Measurements from ENCODE around the gene STPG2.

DNA sequence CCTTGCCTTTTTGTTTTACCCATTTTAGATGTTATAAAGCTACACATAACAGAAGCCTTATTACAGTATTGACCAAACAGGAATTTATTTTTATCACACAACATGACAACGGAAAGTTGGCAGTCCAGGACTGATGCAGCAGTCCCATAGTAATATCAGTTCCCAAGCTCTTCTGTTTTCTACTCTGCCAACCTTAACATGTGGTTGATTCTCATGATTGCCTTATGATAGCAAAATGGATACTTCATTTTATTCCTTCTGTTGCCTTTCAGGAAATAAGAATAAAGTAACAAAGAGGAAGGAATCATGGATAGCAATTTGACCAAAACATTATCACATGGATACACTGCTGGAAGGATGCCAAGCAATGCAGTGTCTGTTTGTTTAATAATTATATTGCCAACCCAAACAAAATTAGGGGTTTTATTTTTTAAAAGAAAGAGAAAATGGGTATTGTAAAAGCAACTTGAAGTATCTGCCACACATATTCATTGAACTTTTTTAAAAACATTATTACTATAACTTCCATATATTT lies 275.7 kb downstream of the STPG2 start:
- TF ChIP-seq, protein P1, sequence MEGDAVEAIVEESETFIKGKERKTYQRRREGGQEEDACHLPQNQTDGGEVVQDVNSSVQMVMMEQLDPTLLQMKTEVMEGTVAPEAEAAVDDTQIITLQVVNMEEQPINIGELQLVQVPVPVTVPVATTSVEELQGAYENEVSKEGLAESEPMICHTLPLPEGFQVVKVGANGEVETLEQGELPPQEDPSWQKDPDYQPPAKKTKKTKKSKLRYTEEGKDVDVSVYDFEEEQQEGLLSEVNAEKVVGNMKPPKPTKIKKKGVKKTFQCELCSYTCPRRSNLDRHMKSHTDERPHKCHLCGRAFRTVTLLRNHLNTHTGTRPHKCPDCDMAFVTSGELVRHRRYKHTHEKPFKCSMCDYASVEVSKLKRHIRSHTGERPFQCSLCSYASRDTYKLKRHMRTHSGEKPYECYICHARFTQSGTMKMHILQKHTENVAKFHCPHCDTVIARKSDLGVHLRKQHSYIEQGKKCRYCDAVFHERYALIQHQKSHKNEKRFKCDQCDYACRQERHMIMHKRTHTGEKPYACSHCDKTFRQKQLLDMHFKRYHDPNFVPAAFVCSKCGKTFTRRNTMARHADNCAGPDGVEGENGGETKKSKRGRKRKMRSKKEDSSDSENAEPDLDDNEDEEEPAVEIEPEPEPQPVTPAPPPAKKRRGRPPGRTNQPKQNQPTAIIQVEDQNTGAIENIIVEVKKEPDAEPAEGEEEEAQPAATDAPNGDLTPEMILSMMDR (conservative IDR thresholded peaks at IDR 0.05; ENCODE audit: low read length), result no peak
- TF ChIP-seq EZH2phosphoT487 (IDR thresholded peaks at IDR 0.05; ENCODE audit: borderline replicate concordance, low read depth, low read length), result no peak
